SKM-1 treated with dmso at 0.1 percent for 144 hours (cell line): ENCODE data around the gene UBE2N.
"Not testable (repeated sequence)": the region's sequence is repeated elsewhere in the genome, so short reads cannot be mapped to it uniquely, and the experiment has no call there.

Source experiments
- DNase-seq: peaks from one replicate; lab custom pipeline; 2025; ENCODE audit not compliant: unreplicated experiment; lab: John Stamatoyannopoulos, UW

UBE2N gene

DNA sequence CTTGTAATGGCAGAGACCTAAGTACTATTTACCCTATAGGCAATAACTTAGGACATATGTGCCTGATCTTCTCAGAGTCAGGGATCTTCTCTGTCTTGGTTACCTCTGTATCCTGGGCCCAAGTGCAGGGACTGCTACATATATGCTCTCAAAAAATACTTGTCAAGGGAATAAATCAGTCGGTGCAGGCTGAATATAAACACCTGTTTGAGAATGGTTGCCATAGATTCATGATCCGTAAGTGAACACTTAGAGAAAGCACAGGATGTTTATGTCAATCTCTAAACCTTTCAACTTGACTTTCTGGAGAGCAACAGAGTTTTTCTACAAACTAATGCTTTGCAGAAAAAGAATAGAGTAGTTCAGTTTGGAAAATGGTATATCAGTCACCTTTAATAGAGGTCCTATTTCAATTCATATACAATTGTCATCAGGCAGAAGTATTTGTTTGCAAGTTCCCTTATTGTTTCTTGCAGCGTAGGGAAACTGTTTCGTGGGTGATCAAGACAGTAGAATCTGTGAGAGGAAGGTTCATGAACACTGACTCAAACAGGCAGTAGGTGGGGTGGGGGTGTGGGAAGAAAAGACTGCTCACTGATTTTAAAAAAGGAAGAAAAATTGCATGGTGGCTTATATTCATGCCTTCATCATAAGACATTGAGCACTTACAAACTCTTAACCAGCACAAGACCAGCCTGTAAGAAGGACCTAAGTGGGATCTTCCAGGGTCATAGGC is 6.0 kb upstream of the UBE2N start:
- no peak for DNase-seq

GRCh38 chr12:93443576-93443975 is 1.8 kb upstream of the UBE2N start:
- DNase-seq = no peak

GRCh38 chr12:93442411-93443340 is 929 bp upstream of the UBE2N start:
- DNase-seq = no peak

GRCh38 chr12:93441081-93441616 is 598 bp downstream of the UBE2N start:
- DNase-seq = no peak

GRCh38 chr12:93440043-93440835 is 1.5 kb downstream of the UBE2N start:
- no peak for DNase-seq

DNA sequence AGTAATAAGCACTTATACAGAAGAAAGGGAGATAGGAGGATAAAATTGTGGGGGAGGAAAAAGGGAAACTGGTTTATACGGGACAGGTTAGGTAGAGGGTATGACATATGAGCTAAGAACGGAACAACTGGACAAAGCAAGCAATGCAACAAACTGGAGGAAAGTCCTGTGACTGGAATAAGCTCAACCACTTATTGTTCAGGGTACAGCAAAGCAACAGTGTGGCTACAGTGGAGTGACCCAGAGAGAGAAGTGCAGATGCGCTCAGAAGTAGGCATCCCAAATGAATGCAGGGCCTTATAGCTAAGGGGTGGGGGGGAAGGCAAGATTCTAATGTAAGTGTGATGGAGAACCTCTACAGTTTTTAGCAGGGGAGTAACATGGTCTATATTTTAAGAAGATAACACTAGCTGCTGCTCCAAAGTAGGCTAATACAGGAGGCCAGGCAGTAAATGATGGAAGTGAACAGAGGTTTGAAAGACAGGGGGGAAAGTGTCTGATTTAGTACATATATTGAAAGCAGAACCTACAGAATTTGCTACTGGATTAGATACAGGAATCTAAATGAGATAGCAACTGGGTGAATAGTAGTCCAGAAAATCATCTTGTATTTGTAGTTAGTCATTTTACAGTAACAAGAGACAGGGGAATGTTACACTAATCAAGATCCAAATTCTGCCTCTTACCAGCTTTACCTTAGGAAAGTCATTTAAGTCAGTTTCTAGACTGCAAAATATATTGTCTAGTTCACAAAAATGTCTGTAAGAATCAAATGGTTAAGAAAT is 3.3 kb downstream of the UBE2N start:
- DNase-seq = no peak

DNA sequence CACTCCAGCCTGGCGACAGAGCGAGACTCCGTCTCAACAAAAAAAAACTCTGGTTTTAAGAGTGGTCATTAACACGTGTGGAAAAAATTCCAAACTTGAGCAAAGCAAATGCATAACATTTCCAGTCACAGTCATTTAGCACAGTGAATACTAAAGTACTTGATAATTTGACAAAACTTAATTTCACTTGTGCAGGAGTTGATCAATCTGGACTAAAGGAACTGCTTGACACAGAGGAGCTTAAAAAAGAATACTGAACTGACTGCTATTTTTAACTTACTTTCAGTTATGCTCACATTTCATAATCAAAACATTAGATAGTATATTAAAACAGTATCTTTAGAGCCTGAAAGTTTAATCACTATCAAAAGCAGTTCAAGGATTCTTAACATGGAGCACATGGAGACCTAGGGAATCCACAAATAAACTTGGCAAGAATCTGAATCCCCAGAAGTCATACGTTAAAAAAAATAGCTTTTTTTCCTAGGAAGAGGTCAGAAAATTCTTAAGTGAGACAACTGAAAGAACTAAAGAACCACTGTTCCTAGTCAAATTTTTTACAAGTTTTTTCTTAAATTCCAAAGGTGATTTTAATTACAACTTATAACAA is 7.4 kb downstream of the UBE2N start:
- DNase-seq = no peak

- DNase-seq = not testable (repeated sequence)
Observed at GRCh38 chr12:93432031-93432430, 9.7 kb downstream of the UBE2N start.

DNA sequence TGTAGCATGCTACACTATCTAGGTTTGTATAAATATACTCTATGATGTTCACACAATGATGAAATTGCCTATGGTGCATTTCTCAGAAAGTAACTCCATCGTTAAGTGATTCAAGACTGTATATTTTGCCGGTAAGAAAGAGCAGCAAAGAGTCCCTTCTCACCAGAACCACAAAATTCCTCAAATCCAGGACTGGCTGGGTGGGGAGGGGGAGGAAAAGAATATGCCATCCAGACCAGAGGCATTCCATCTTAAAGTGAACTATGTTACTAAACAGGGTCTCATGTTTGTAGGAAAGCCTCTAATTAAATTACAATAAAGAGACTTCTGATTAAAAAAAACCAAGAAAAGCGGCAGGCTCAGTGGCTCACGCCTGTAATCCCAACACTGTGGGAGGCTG is 11.5 kb downstream of the UBE2N start:
- no peak for DNase-seq

- DNase-seq = no peak
Observed at GRCh38 chr12:93429852-93430251, 11.9 kb downstream of the UBE2N start.

DNA sequence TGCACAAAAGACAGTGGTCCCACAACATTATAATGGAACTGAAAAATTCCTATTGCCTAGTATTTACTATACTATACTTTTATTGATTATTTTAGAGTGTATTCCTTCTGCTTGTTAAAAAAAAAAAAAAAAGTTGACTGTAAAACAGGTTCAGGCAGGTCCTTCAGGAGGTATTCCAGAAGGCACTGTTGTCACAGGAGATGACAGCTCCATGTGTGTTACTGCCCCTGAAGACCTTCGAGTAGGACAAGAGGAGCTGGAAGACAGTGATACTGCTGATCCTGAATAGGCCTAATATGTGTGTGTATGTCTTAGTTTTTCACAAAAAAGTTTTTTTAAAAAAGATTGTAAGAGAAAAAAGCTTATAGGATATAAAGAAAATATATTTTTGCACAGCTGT is 12.3 kb downstream of the UBE2N start:
- DNase-seq = no peak

- DNase-seq = no peak
Observed at GRCh38 chr12:93427779-93428564, 13.8 kb downstream of the UBE2N start.

- DNase-seq = no peak
Observed at GRCh38 chr12:93426412-93426805, 15.3 kb downstream of the UBE2N start.

DNA sequence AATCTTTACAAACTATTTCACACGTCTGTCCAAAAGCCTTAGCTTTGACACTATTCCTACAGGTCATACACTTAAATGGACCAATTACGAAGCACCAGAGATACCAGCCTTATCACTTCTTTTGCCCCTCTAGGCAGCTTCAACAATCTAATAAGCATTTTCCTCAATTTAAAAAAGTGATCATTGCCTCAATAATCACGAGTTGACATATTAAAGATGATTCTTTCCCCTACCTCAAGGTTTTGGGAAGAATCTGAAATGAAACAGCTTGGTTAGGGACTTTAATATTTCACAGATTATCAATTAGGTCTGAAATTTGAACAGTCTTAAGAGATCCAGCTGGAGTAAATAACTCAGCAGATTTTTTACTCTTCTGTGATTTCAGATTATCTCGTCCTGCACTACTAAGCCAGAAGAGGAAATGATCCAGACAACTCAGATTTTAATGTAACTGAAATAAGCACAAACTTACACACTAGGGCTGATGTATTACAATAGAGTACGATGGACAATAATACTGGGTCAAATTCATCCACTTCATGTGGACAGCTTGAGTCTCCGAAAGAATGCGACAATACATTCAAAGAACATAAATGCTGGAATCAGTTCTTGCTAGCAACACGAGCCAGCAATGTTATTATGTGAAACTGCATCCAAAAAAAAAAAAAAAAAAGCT is 15.9 kb downstream of the UBE2N start:
- DNase-seq = no peak

GRCh38 chr12:93422050-93422449 is 19.7 kb downstream of the UBE2N start:
- no peak for DNase-seq

GRCh38 chr12:93419388-93420034 is 22.2 kb downstream of the UBE2N start:
- peak; percentile 47 for DNase-seq

DNA sequence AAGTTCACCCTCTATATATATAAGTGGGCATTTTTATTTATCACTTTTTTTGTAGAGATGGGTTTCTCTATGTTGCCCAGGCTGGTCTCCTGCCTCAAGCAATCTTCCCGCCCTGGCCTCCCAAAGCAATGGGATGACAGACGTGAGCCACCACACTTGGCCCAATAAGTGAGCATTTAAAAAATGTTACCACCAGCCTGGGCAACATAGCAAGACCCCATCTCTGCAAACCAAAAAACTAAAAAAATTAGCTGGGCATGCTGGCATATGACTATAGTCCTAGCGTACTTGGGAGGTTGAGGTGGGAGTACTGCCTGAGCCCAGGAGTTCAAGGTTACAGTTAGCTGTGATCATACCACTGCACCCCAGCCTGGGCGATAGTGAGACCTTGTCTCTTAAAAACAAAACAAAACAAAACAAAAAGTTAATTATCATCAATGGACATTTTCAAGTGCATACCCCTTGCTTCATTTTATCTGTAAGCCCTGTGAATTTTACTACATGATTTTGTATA is 23.7 kb downstream of the UBE2N start:
- no peak for DNase-seq
